ENCODE measurements around the gene TRIM39.
"Not testable (repeated sequence)": the region's sequence is repeated elsewhere in the genome, so short reads cannot be mapped to it uniquely, and the experiment has no call there.

The TRIM39 gene

DNA sequence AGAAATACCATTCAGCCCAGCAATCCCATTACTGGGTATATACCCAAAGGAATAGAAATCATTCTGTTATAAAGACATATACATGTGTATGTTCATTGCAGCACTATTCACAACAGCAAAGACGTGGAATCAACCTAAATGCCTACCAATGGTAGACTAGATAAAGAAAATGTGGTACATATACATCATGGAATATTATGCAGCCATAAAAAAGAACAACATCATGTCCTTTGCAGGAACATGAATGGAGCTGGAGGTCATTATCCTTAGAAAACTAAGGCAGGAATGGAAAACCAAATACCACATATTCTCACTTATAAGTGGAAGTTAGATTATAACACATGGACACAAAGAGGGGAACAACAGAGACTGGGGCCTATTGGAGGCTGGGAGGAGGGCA, 42.6 kb downstream of the TRIM39 start:
- not testable (repeated sequence) for DNase-seq

DNA sequence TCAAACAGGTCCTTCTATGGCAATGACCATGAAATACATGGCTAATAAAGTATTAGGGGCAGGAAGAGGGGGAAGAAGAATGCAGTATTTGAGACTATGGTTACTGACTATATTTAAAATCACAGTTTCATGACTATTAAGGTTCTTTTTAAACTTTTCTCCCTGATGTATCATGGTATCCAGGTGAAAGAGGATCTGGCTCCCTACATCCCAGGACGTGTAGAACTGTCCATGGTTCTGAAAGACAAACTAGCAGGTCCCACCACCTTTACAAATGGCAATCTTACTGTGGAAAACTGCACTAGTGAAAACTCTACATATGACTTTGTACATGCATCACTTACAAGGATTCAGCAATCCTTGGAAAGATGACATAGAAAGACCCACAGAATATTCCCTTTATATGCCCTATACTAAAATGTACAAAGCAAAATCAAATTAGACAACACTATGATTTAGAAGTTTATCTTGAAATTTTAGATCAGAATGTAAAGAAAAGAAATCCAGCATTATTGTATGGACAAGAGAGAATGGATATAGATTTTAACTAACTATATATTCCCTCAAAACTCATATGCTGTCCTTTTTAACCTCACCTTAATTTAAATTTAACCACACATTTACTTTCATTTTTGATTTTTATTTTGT, 51.7 kb downstream of the TRIM39 start:
- DNase-seq: no peak

DNA sequence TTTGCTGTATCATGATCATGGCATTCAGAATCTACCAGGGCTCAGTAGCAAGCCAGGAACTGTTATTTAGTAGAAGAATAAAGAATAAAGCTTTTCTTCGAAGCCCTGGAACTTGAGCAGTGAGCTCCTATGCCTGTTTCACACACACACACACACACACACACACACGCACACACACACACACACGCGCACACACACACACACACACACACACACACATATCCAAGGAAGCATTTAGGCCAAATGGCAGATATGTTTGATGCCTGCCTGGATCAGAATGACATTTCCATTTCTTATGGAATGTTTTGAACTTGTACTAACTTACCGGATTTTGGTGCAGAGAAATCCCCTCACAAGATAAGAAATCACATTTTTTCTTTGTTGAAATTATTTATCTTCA, 53.7 kb downstream of the TRIM39 start:
- DNase-seq: no peak

DNA sequence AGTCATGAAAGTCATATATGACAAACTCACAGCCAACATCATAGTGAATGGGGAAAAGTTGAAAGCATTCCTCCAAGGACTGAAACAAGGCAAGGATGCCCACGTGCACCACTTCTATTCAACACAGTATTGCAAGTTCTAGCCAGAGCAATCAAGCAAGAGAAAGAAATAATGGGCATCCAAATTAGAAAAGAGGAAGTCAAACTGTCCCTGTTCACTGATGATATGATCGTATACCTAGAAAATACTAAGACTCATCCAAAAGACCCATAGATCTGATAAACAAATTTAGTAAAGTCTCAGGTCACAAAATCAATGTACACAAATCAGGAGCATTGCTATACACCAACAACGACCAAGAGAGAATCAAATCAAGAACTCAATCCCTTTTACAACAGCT, 59.4 kb downstream of the TRIM39 start:
- no peak for DNase-seq

GRCh38 chr6:30391240-30391639, 64.5 kb downstream of the TRIM39 start:
- DNase-seq: no peak

Measured in amniotic stem cell (primary cell).